Calu3 (cell line): ENCODE measurements around the gene EXOC2. TPM values are rescaled to one million over a fixed set of nuclear protein-coding genes. Genes with fewer than 3 reads are reported as not detected.

Experiments used
- BruUV-seq: library from RNA; stranded (reverse); fragments of 400-500 nt; replicated peaks from 2 replicates; lab custom pipeline; 2021; lab: Mats Ljungman, UMichigan
- CTCF ChIA-PET: fragments of 300-600 bp; sonication (Branson Sonifier 250); formaldehyde crosslinking; loops from one replicate; lab custom pipeline; 2022; ENCODE audit warnings: antibody characterized with exemption; lab: Charles Lee
- DNase-seq: peaks from one replicate; pipeline ENCODE4 v3.0.0; 2022
- H3K27ac Mint-ChIP-seq: one replicate; pipeline ENCODE4 v1.8.0; 2022; ENCODE audit warnings: mixed read lengths; ENCODE audit not compliant: unreplicated experiment
- H3K27me3 Mint-ChIP-seq: one replicate; pipeline ENCODE4 v1.8.0; 2022; ENCODE audit warnings: mixed read lengths; ENCODE audit not compliant: unreplicated experiment
- H3K36me3 Mint-ChIP-seq: one replicate; pipeline ENCODE4 v1.8.0; 2022; ENCODE audit warnings: mild to moderate bottlenecking, moderate library complexity, mixed read lengths; ENCODE audit not compliant: insufficient read depth, unreplicated experiment
- H3K4me1 Mint-ChIP-seq: one replicate; pipeline ENCODE4 v1.8.0; 2022; ENCODE audit warnings: mild to moderate bottlenecking, low read depth, mixed read lengths; ENCODE audit not compliant: unreplicated experiment
- H3K4me3 Mint-ChIP-seq: one replicate; pipeline ENCODE4 v1.8.0; 2022; ENCODE audit warnings: mild to moderate bottlenecking, low read depth, moderate library complexity, mixed read lengths; ENCODE audit not compliant: unreplicated experiment
- H3K9me3 Mint-ChIP-seq: one replicate; pipeline ENCODE4 v1.8.0; 2022; ENCODE audit warnings: low read depth, mixed read lengths; ENCODE audit not compliant: unreplicated experiment
- intact Hi-C: fragments of 100-400 bp; cut with micrococcal nuclease; formaldehyde crosslinking; loops from one replicate; pipeline ENCODE4 v1.10.0; 2022; ENCODE audit not compliant: unreplicated experiment
- total RNA-seq: library from RNA; stranded (reverse); gene quantifications from 2 replicates; pipeline ENCODE4 v1.2.3, GENCODE V29; 2022
- TF ChIP-seq, protein P1 (sequence below): fragments of 200-600 bp; IDR thresholded peaks from one replicate; pipeline ENCODE4 v1.8.0; 2022; ENCODE audit warnings: antibody characterized with exemption; ENCODE audit not compliant: unreplicated experiment

The EXOC2 gene
- total RNA-seq, 1 experiment from 2014 or later = 13.2 TPM

DNA sequence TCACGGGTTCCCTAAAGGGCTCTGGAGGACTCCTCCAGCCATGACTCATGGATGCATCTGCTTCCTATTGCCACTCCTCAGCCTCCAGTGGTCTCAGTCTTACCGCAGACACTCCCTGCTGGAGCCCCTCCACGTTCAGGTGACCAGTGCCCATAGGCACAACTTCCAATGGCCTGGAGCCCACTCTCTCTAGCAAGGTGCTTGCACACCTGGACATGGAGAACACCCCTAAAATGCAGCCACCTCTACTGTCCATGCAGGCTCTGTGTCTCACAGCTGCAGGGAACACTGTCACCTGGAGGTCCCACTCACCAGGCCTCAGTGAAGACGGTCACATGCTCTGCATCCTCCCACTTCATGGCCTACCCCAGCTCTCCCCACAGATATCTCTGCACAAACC, 72.0 kb downstream of the EXOC2 start:
- no peaks in the 10 kb centered on the region for H3K9me3 Mint-ChIP-seq
- intact Hi-C loops = no loop called here
- no peaks in the 10 kb centered on the region for H3K27me3 Mint-ChIP-seq
- H3K4me1 Mint-ChIP-seq = no peaks in the 10 kb centered on the region
- no peaks in the 10 kb centered on the region for H3K36me3 Mint-ChIP-seq
- no peak overlapping the region for H3K27ac Mint-ChIP-seq
- TF ChIP-seq, protein P1, sequence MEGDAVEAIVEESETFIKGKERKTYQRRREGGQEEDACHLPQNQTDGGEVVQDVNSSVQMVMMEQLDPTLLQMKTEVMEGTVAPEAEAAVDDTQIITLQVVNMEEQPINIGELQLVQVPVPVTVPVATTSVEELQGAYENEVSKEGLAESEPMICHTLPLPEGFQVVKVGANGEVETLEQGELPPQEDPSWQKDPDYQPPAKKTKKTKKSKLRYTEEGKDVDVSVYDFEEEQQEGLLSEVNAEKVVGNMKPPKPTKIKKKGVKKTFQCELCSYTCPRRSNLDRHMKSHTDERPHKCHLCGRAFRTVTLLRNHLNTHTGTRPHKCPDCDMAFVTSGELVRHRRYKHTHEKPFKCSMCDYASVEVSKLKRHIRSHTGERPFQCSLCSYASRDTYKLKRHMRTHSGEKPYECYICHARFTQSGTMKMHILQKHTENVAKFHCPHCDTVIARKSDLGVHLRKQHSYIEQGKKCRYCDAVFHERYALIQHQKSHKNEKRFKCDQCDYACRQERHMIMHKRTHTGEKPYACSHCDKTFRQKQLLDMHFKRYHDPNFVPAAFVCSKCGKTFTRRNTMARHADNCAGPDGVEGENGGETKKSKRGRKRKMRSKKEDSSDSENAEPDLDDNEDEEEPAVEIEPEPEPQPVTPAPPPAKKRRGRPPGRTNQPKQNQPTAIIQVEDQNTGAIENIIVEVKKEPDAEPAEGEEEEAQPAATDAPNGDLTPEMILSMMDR = no peak
- CTCF ChIA-PET = no interaction called here
- BruUV-seq = no TSS peak
- DNase-seq = no peak
- H3K4me3 Mint-ChIP-seq = no peak overlapping the region

DNA sequence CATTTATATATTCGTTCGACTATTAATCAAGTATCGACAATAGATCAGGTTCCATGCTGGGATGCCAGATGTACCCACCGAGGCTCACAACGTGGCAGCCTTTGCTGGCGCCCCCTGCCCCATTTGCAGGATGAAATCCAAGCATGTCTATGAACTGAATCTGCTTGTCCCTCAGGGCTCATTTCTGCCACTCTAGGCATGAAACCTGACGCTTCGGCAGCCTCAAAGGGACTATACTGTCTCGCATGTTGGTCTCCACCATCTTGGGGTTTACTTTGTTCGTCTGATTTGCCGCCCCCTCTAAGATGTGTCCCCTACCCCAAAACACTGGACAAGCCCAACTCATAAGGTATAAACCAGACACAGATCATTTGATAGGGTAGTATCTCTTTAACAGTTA, 72.8 kb downstream of the EXOC2 start:
- no peak overlapping the region for H3K27ac Mint-ChIP-seq
- TF ChIP-seq, protein P1 = no peak
- BruUV-seq = no TSS peak
- DNase-seq = no peak
- H3K36me3 Mint-ChIP-seq = no peaks in the 10 kb centered on the region
- CTCF ChIA-PET = no interaction called here
- H3K27me3 Mint-ChIP-seq = no peaks in the 10 kb centered on the region
- no peak overlapping the region for H3K4me3 Mint-ChIP-seq
- H3K9me3 Mint-ChIP-seq = no peaks in the 10 kb centered on the region
- intact Hi-C loops = no loop called here
- H3K4me1 Mint-ChIP-seq = no peaks in the 10 kb centered on the region

DNA sequence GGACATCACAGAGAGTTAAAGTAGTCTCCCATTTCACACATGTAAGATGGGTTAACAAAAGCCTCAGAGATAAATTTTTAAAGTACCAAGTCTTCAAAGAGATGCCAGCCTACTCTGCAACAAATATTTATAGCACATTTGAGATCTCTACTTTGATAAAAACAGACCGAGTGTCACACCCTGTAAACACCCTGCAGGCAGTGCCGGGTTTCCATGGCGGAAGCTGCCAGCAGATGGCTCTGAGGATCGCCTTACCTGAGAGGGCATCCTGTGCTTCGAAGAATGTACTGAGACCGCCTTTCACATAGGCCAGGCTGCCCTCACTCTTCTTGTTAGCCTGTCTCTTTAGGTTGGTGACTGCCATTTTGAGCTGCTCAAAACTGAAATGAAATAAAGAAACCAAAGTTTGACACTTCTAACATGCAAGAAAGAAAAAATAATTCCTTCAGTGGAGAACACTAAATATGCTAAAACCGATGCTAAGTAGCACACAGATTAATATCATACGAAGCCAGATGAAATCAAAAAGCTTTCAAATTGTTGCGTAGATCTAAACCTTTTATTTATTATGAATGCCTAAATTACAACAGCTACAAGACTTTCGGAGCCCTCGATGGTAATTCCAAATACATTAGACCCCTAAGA, 75.4 kb downstream of the EXOC2 start:
- no peaks in the 10 kb centered on the region for H3K4me1 Mint-ChIP-seq
- no peaks in the 10 kb centered on the region for H3K9me3 Mint-ChIP-seq
- DNase-seq = no peak
- intact Hi-C loops = no loop called here
- H3K27ac Mint-ChIP-seq = no peak overlapping the region
- no peak overlapping the region for H3K4me3 Mint-ChIP-seq
- H3K27me3 Mint-ChIP-seq = no peaks in the 10 kb centered on the region
- no peaks in the 10 kb centered on the region for H3K36me3 Mint-ChIP-seq
- CTCF ChIA-PET = no interaction called here
- BruUV-seq = no TSS peak
- TF ChIP-seq, protein P1 = no peak

DNA sequence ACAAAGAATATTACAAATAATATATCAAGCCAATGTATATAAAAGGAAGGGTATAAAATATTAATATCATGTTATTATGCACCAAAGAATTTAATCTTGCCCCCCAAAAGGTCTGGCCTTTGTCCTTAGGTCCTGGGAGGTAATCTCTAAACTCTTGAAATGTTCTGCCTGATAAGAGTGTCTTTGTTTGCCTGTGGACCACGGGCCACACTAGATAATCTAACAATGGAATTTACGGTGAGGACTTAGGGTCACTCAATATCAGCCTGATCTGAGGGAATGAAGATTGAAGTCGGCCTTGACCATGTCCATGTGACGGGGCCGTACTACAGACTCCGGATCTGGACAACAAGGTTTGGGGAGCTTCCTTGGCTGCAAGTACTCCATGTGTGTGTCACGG, 79.0 kb downstream of the EXOC2 start:
- DNase-seq = no peak
- Mint-ChIP-seq H3K4me3 (no peak overlapping the region), H3K4me1 (no peaks in the 10 kb centered on the region), H3K9me3 (no peaks in the 10 kb centered on the region), H3K27me3 (no peaks in the 10 kb centered on the region), H3K27ac (no peak overlapping the region), H3K36me3 (no peaks in the 10 kb centered on the region)
- BruUV-seq = no TSS peak
- TF ChIP-seq, protein P1 = no peak
- CTCF ChIA-PET = no interaction called here
- intact Hi-C loops = no loop called here
